ENCODE measurements around the gene UBXN10.

The UBXN10 gene

DNA sequence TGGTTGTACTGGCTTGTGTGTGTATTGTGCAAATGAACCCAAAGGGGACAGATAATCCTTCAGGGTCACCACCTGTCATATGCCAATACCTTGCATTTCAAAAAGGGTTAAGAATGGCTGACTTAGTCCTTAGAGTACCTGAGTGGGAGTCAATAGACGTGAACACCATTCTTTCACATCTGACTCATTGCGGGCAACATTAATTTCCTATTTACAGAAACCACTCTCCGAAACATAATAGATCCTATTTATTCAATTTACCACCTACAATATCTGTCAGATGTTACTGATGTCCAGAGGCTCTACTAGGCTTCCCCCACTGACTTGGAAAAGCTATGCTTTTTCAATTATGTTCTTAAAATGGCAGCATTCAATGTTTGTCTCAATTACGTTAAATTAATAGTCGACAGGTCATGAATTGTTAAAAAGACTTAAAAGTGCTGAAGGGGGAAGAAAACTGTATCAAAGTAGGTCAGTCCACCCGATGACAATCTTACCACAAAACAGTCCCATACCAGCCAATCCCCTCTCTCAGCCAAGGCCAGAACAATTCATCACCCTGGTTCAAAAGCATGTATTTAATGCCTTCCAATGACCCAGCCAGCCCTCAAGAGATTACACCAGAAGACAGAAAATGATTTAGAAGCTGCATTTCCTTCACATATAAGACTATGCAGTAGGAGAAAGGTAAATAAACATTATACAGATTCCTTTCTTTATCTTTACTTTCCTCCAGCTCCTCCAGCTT is 49.1 kb downstream of the UBXN10 start:
- DNase-seq (ENCODE audit: low spot score), result no peak

DNA sequence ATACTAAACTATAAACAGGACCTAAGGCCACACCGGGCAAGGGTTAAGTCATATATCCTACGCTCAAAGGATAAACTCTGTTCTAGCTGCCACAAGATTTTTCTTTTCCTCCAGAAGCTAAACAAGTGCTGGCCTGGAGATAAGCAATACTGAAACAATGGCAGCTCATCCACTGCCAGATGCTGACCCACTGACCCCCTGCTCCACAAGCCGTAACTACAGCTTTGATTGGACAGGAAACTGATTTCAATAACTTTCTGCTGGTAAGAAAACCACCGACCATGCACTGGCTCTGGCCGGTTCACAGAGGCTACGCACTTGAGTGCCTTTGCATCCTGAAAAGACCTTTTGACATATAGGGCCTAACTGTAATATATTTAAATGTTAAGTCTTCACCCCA is 51.8 kb downstream of the UBXN10 start:
- DNase-seq (ENCODE audit: low spot score), result no peak

DNA sequence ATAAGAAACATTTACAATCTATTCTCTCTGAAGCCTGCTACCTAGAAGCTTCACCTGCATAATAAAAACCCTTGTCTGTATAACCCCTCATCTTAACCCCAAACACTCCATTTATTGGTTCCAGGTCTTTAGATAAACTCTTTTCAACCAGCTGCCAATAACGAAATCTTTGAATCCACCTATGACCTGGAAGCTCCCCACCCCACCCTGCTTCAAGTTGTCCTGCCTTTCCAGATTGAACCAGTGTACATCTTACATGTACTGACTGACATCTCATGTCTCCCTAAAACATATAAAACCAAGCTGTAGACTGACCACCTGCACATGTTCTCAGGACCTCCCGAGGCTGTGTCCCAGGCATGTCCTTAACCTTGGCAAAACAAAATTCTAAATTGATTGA is 54.1 kb downstream of the UBXN10 start:
- no peak for DNase-seq (ENCODE audit: low spot score)

DNA sequence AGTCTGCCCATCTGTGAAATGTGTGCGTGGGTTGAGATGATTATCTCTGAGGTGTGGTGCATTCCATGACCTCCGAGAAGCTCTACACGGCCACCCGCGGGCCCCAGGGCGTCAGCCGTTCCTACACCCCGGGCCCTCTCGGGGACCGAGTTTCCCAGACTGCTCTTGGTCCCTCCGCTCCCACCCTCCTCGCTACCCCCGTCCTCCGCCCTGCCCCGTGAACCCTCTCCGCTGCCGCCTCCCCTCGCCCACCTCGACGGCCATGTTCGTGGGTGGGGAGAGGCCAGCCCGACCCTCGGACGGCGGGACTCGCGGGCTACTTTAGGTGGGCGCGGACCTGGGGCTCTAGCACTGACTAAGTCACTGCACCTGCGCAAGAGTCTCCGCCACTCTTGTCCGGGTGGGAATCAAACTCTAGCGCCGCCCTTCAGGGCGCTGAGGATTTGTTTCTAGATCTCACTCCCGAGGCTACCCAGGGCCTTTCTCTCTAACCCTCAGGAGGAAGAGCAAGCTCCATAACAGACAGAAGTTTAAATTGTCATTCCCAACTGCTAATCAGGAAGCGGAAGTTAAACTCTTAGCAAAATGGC is 57.1 kb downstream of the UBXN10 start:
- DNase-seq (ENCODE audit: low spot score), result no peak

Data from Ammon's horn (tissue), 1 donor.